ENCODE results near the gene KIFAP3. TPM values are rescaled to one million over a fixed set of nuclear protein-coding genes. Genes with fewer than 3 reads are reported as not detected.
"Not testable (repeated sequence)": the region's sequence is repeated elsewhere in the genome, so short reads cannot be mapped to it uniquely, and the experiment has no call there.

KIFAP3 gene
- total RNA-seq, 1 donor from 2014 or later, result 35.1 TPM

DNA sequence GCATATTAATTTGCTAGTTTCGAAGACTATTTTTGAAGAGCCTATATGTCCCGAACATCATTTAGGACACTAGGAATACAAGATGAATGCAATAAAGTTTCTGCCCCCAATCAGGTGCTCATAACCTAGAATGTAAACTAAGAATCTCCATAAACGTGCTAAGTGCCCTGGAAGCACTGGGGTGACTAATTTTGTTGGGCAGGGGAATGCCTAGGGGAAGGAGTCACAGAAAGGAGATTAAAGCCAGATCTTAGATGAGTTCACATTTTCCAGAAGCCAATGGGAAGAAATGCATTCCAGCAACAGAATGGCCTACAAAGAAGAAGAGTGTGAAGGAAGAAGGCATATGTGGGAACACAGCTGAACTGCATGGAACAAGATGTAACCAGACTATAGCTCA, 200.3 kb downstream of the KIFAP3 start:
- peaks cover 74% of the 10 kb centered on the region for H3K36me3 Mint-ChIP-seq (ENCODE audit: unreplicated experiment)

DNA sequence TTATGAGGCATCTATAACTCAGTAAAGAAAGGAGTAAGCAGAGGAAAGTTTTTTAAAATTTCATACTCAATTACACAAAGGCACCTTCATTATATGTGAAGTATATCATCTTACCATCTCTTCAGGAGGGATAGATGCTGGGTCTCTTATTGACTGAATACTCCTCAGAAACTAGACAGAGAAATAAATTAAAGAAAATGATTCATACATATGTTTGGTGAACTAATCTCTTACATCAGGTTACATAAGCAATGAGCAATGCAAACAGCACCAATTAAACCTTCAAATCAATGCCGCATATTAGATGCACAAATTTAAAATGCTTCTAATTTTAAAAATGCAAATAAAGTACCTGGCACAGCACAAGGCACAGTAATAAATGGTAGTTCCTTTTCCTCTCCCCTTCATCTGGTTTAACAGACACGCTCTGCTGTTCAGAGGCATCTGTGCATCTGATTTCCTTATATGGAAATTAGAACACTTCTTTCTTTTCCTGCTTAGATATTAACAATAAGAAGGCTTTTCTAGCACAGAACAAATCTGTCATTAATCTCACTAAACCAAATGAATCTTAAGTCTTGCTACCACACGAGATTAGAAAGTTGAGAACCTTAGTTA, 200.8 kb downstream of the KIFAP3 start:
- Mint-ChIP-seq H3K9me3 (ENCODE audit: unreplicated experiment) (peaks cover 6% of the 10 kb centered on the region), H3K4me3 (ENCODE audit: unreplicated experiment) (no peak overlapping the region), H3K27me3 (ENCODE audit: unreplicated experiment) (no peaks in the 10 kb centered on the region), H3K4me1 (ENCODE audit: unreplicated experiment) (peaks cover 11% of the 10 kb centered on the region), H3K27ac (ENCODE audit: unreplicated experiment) (no peak overlapping the region), H3K36me3 (ENCODE audit: unreplicated experiment) (peaks cover 75% of the 10 kb centered on the region)
- no peak for TF ChIP-seq CTCF (IDR thresholded peaks at IDR 0.05)
- no peak for DNase-seq (ENCODE audit: extremely low spot score, unreplicated experiment)

More for the DNA sequence above, 200.3 kb downstream of the KIFAP3 start:
- no peak overlapping the region for H3K4me3 Mint-ChIP-seq (ENCODE audit: unreplicated experiment)
- H3K9me3 Mint-ChIP-seq (ENCODE audit: unreplicated experiment), result peaks cover 6% of the 10 kb centered on the region
- peaks cover 13% of the 10 kb centered on the region for H3K4me1 Mint-ChIP-seq (ENCODE audit: unreplicated experiment)
- no peak for DNase-seq (ENCODE audit: extremely low spot score, unreplicated experiment)
- H3K27me3 Mint-ChIP-seq (ENCODE audit: unreplicated experiment), result no peaks in the 10 kb centered on the region
- no peak overlapping the region for H3K27ac Mint-ChIP-seq (ENCODE audit: unreplicated experiment)
- TF ChIP-seq CTCF (IDR thresholded peaks at IDR 0.05), result no peak

DNA sequence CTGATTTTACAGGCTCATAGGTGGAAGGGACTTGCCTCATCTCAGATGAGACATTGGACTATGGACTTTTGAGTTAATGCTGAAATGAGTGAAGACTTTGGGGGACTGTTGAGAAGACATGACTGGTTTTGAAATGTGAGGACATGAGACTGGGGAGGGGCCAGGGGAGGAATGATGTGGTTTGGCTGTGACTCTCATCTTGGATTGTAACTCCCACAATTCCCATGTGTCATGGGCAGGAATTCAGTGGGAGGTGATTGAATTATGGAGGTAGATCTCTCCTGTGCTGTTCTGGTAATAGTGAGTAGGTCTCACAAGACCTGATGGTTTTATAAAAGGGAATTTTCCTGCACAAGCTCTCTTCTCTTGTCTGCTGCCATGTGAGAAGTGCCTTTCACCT, 201.6 kb downstream of the KIFAP3 start:
- no peak for TF ChIP-seq CTCF (IDR thresholded peaks at IDR 0.05)
- Mint-ChIP-seq H3K4me1 (ENCODE audit: unreplicated experiment) (peaks cover 3% of the 10 kb centered on the region), H3K27ac (ENCODE audit: unreplicated experiment) (no peak overlapping the region), H3K27me3 (ENCODE audit: unreplicated experiment) (no peaks in the 10 kb centered on the region), H3K36me3 (ENCODE audit: unreplicated experiment) (peaks cover 78% of the 10 kb centered on the region), H3K4me3 (ENCODE audit: unreplicated experiment) (no peak overlapping the region), H3K9me3 (ENCODE audit: unreplicated experiment) (peaks cover 6% of the 10 kb centered on the region)
- DNase-seq (ENCODE audit: extremely low spot score, unreplicated experiment), result no peak

- H3K9me3 Mint-ChIP-seq (ENCODE audit: unreplicated experiment); H3K4me3 Mint-ChIP-seq (ENCODE audit: unreplicated experiment); H3K27ac Mint-ChIP-seq (ENCODE audit: unreplicated experiment); H3K4me1 Mint-ChIP-seq (ENCODE audit: unreplicated experiment); DNase-seq (ENCODE audit: extremely low spot score, unreplicated experiment); H3K27me3 Mint-ChIP-seq (ENCODE audit: unreplicated experiment): not testable (repeated sequence)
- H3K36me3 Mint-ChIP-seq (ENCODE audit: unreplicated experiment), result peaks cover 82% of the 10 kb centered on the region
Observed at GRCh38 chr1:169871988-169872387, 202.5 kb downstream of the KIFAP3 start.

Other genes with a start within 250 kb of the KIFAP3 start
- gene SCYL3, start 180.8 kb downstream of the KIFAP3 start, total RNA-seq, result 8.0 and 9.2 TPM in 2 replicates
- not detected in 2 replicates for gene NTMT2, start 71.3 kb upstream of the KIFAP3 start, total RNA-seq